ENCODE data around the gene ZNF652. TPM values are rescaled to one million over a fixed set of nuclear protein-coding genes. Genes with fewer than 3 reads are reported as not detected.

Gene ZNF652
- total RNA-seq: 8.6 and 9.3 TPM in 2 replicates

GRCh38 chr17:49361902-49362722 lies at the start of gene ZNF652:
TSS of gene ZNF652 (minus strand) at chr17:49362250. CDS start at chr17:49317725, 44,525 bp downstream.

Other genes with a start within 250 kb of the ZNF652 start
- not detected in 2 replicates for gene B4GALNT2, start 229.5 kb downstream of the ZNF652 start, total RNA-seq
- gene GNGT2, start 151.7 kb downstream of the ZNF652 start, total RNA-seq: 2.8 and 8.5 TPM in 2 replicates
- gene ABI3, start 151.5 kb downstream of the ZNF652 start, total RNA-seq: 71.1 and 73.1 TPM in 2 replicates
- 0.54 TPM in 1 of 2 replicates, not detected in the other for gene PHOSPHO1, start 131.5 kb downstream of the ZNF652 start, total RNA-seq
- 198 and 230 TPM in 2 replicates for gene PHB1, start 52.6 kb upstream of the ZNF652 start, total RNA-seq
- not detected in 2 replicates for gene NGFR, start 133.0 kb upstream of the ZNF652 start, total RNA-seq
- 0.13 and 0.54 TPM in 2 replicates for gene NXPH3, start 213.6 kb upstream of the ZNF652 start, total RNA-seq